Neural progenitor cell (in vitro differentiated cells): Measurements from ENCODE around the gene TIMELESS. TPM values are rescaled to one million over a fixed set of nuclear protein-coding genes. Genes with fewer than 3 reads are reported as not detected.
"Not testable (repeated sequence)": the region's sequence is repeated elsewhere in the genome, so short reads cannot be mapped to it uniquely, and the experiment has no call there.

Experiments
- DNase-seq: peaks from one replicate; pipeline ENCODE4 v3.0.0-alpha.2; 2016; ENCODE audit warnings: low spot score
- H2AFZ ChIP-seq: fragments of 200-600 bp; sonication (generic); replicated peaks from 2 replicates; pipeline ENCODE4 v1.6.1; 2016; ENCODE audit warnings: antibody characterized with exemption
- H3F3A ChIP-seq: fragments of 200-600 bp; sonication (generic); 2 replicates; pipeline ENCODE4 v1.6.1; 2016; ENCODE audit warnings: antibody characterized with exemption, low read depth
- H3K27ac ChIP-seq: fragments of 200-600 bp; sonication (generic); 2 replicates; pipeline ENCODE4 v1.5.1; 2016; ENCODE audit warnings: mild to moderate bottlenecking
- H3K27me3 ChIP-seq: fragments of 200-600 bp; sonication (generic); 2 replicates; pipeline ENCODE4 v1.6.1; 2016; ENCODE audit warnings: mild to moderate bottlenecking, moderate library complexity
- H3K36me3 ChIP-seq: fragments of 200-600 bp; sonication (generic); 2 replicates; pipeline ENCODE4 v1.5.1; 2016
- H3K4me1 ChIP-seq: fragments of 200-600 bp; sonication (generic); 2 replicates; pipeline ENCODE4 v1.6.1; 2016; ENCODE audit warnings: mixed run types
- H3K4me2 ChIP-seq: fragments of 200-600 bp; sonication (generic); 2 replicates; pipeline ENCODE4 v1.6.1; 2016
- H3K4me3 ChIP-seq: fragments of 200-600 bp; sonication (generic); 2 replicates; pipeline ENCODE4 v1.5.1; 2016
- H3K79me2 ChIP-seq: fragments of 200-600 bp; sonication (generic); 2 replicates; pipeline ENCODE4 v1.6.1; 2016; ENCODE audit warnings: low read depth
- H3K9ac ChIP-seq: fragments of 200-600 bp; sonication (generic); 2 replicates; pipeline ENCODE4 v1.6.1; 2016
- H3K9me3 ChIP-seq: fragments of 200-600 bp; sonication (generic); 2 replicates; pipeline ENCODE4 v1.5.1; 2016; ENCODE audit warnings: low read depth
- H4K20me1 ChIP-seq: fragments of 200-600 bp; sonication (generic); 2 replicates; pipeline ENCODE4 v1.6.1; 2016; ENCODE audit warnings: low read depth
- H3K27ac Mint-ChIP-seq: 3 replicates; pipeline ENCODE4 v1.8.0; 2021; ENCODE audit warnings: mixed read lengths
- H3K27me3 Mint-ChIP-seq: 2 replicates; pipeline ENCODE4 v1.8.0; 2022; ENCODE audit warnings: low read depth, mild to moderate bottlenecking, inconsistent platforms, moderate library complexity, mixed read lengths; ENCODE audit not compliant: insufficient read depth
- H3K36me3 Mint-ChIP-seq: 3 replicates; pipeline ENCODE4 v1.8.0; 2021; ENCODE audit warnings: mixed read lengths
- H3K4me1 Mint-ChIP-seq: 3 replicates; pipeline ENCODE4 v1.8.0; 2021; ENCODE audit warnings: mixed read lengths
- H3K4me3 Mint-ChIP-seq: 3 replicates; pipeline ENCODE4 v1.8.0; 2021; ENCODE audit warnings: mild to moderate bottlenecking, moderate library complexity, mixed read lengths
- H3K9me3 Mint-ChIP-seq: 3 replicates; pipeline ENCODE4 v1.8.0; 2020; ENCODE audit warnings: mixed read lengths
- EZH2 ChIP-seq: fragments of 200-600 bp; sonication (generic); IDR thresholded peaks from 2 replicates; pipeline ENCODE4 v1.6.1; 2017; ENCODE audit warnings: antibody characterized with exemption, mild to moderate bottlenecking, moderate library complexity
- EZH2phosphoT487 ChIP-seq: fragments of 200-600 bp; sonication (generic); IDR thresholded peaks from 2 replicates; pipeline ENCODE4 v1.6.1; 2017; ENCODE audit warnings: antibody characterized with exemption
- total RNA-seq: library from RNA; depleted of rRNA; stranded (reverse); fragments of >200 nt; gene quantifications from 2 replicates; pipeline ENCODE4 v1.2.3, GENCODE V29; 2015; ENCODE audit warnings: low replicate concordance
- TF ChIP-seq, protein P1 (sequence below): fragments of 200-600 bp; sonication (generic); IDR thresholded peaks from 2 replicates; pipeline ENCODE4 v1.5.1; 2017; ENCODE audit warnings: antibody characterized with exemption, mild to moderate bottlenecking

TIMELESS gene
- total RNA-seq, 1 donor from 2014 or later = 56.3 TPM

GRCh38 chr12:56449622-56449984, 377 bp upstream of the TIMELESS start:
- Histone ChIP-seq H3K4me2 (peak overlapping the region; percentile 77), H2AFZ (peak overlapping the region; percentile 64), H3K36me3 (no peaks in the 10 kb centered on the region), H4K20me1 (no peaks in the 10 kb centered on the region), H3K27me3 (no peaks in the 10 kb centered on the region), H3K9ac (no peak overlapping the region), H3K79me2 (peaks cover 40% of the 10 kb centered on the region), H3K9me3 (no peaks in the 10 kb centered on the region), H3F3A (peaks cover 37% of the 10 kb centered on the region), H3K4me1 (peaks cover 33% of the 10 kb centered on the region), H3K4me3 (peak overlapping the region; percentile 57), H3K27ac (peak overlapping the region; percentile 95)
- peak overlapping the region; percentile 98 for H3K27ac Mint-ChIP-seq
- peaks cover 9% of the 10 kb centered on the region for H3K27me3 Mint-ChIP-seq
- peaks cover 10% of the 10 kb centered on the region for H3K9me3 Mint-ChIP-seq
- H3K4me3 Mint-ChIP-seq = peak overlapping the region; percentile 92
- H3K4me1 Mint-ChIP-seq = peaks cover 28% of the 10 kb centered on the region
- DNase-seq = no peak
- TF ChIP-seq EZH2phosphoT487 (no peak), EZH2 (no peak)
- TF ChIP-seq, protein P1, sequence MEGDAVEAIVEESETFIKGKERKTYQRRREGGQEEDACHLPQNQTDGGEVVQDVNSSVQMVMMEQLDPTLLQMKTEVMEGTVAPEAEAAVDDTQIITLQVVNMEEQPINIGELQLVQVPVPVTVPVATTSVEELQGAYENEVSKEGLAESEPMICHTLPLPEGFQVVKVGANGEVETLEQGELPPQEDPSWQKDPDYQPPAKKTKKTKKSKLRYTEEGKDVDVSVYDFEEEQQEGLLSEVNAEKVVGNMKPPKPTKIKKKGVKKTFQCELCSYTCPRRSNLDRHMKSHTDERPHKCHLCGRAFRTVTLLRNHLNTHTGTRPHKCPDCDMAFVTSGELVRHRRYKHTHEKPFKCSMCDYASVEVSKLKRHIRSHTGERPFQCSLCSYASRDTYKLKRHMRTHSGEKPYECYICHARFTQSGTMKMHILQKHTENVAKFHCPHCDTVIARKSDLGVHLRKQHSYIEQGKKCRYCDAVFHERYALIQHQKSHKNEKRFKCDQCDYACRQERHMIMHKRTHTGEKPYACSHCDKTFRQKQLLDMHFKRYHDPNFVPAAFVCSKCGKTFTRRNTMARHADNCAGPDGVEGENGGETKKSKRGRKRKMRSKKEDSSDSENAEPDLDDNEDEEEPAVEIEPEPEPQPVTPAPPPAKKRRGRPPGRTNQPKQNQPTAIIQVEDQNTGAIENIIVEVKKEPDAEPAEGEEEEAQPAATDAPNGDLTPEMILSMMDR = no peak
- peaks cover 17% of the 10 kb centered on the region for H3K36me3 Mint-ChIP-seq

DNA sequence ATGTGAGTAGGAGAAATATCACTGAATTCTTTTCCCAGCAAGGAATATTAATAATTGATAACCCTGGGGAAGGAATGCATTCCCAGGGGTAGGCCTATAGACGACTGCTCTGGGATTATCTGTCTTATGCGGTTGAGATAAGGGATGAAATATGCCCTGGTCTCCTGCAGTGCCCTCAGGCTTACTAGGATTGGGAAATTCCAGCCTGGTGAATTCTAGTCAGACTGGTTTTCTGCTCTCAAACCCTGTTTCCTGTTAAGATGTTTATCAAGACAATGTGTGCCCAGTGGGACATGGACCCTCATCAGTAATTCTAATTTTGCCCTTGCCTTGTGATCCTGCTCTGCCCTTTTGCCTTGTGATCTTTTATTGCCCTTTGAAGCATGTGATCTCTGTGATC, 6.0 kb downstream of the TIMELESS start:
- H3K27me3 ChIP-seq, H3K4me1 ChIP-seq, DNase-seq, H3K27me3 Mint-ChIP-seq, H3K4me3 Mint-ChIP-seq, H3K4me2 ChIP-seq, H3K9me3 ChIP-seq, H3K27ac ChIP-seq, H3K27ac Mint-ChIP-seq, H3K36me3 ChIP-seq, H2AFZ ChIP-seq, H3K9ac ChIP-seq, H3F3A ChIP-seq, H3K4me3 ChIP-seq, H4K20me1 ChIP-seq, H3K4me1 Mint-ChIP-seq: not testable (repeated sequence)
- Mint-ChIP-seq H3K36me3 (peaks cover 45% of the 10 kb centered on the region), H3K9me3 (peaks cover 22% of the 10 kb centered on the region)
- H3K79me2 ChIP-seq = peaks cover 97% of the 10 kb centered on the region

DNA sequence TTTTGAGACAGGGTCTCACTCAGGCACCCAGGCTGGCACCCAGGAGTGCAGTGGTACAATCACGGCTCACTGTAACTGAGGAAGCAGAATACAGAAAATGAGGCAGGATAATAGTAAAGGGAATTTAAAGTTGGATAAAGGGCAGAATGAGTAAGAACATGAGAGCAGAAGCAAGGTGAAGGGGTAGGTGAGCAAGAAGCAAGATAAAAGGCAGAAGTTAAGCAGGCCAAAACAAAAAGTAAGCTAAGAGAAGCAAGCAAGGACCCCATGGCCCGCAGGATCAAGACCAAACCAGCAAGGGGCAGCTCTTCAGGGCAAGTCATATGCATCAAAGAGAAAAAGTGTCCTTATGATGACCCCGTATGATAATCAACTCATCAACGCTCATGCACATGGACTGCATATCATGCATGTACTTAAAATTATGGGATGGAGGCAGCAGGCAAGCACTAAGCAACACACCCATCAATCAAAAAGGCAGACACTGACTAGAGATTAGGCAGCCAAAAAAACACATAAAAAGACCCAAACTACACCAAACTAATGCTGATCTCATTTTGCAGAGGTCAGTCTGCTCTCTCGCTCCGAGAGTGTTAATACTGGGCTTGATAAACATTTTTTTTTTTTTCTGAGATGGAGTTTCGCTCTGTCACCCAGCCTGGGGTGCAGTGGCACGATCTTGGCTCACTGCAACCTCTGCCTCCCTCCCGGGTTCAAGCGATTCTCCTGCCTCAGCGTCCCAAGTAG, 11.6 kb downstream of the TIMELESS start:
- no peak overlapping the region for H3K4me3 ChIP-seq

DNA sequence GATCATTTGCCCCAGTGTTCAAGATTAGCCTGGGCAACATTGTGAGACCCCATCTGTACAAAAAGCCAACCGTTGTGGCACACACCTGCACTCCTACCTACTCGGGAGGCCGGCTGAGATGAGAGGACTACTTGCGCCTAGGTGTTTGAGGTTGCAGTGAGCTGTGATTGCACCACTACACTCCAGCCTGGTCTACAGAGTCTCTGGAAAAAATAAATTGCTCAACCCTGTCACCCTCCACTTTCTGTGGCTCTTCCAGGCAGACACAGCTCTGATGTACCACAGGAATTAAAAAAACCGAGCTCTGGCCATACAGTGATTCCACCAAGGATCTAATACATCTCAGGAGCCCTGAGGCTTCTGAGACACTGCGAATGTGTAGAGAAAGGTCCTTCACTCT, 14.4 kb downstream of the TIMELESS start:
- Histone ChIP-seq H2AFZ (no peak overlapping the region), H3K27ac (no peak overlapping the region), H3K4me3 (no peak overlapping the region), H3K4me1 (no peaks in the 10 kb centered on the region), H3K27me3 (no peaks in the 10 kb centered on the region), H4K20me1 (peaks cover 9% of the 10 kb centered on the region), H3K36me3 (no peaks in the 10 kb centered on the region), H3K9me3 (no peaks in the 10 kb centered on the region), H3F3A (peaks cover 2% of the 10 kb centered on the region), H3K4me2 (no peak overlapping the region), H3K9ac (no peak overlapping the region), H3K79me2 (peaks cover 63% of the 10 kb centered on the region)
- Mint-ChIP-seq H3K4me3 (no peak overlapping the region), H3K36me3 (peaks cover 16% of the 10 kb centered on the region), H3K4me1 (no peaks in the 10 kb centered on the region), H3K9me3 (no peaks in the 10 kb centered on the region), H3K27ac (peak overlapping the region; percentile 33), H3K27me3 (no peaks in the 10 kb centered on the region)
- no peak for DNase-seq
- TF ChIP-seq EZH2phosphoT487 (no peak), EZH2 (no peak)
- TF ChIP-seq, protein P1 = no peak

More for the DNA sequence above, 11.6 kb downstream of the TIMELESS start:
- Histone ChIP-seq H3K27ac (no peak overlapping the region), H3K79me2 (peaks cover 91% of the 10 kb centered on the region), H3K27me3 (no peaks in the 10 kb centered on the region), H3K9ac (no peak overlapping the region), H3K4me2 (no peak overlapping the region), H4K20me1 (peaks cover 9% of the 10 kb centered on the region), H3F3A (peaks cover 9% of the 10 kb centered on the region), H3K36me3 (no peaks in the 10 kb centered on the region), H3K9me3 (no peaks in the 10 kb centered on the region), H3K4me1 (no peaks in the 10 kb centered on the region), H2AFZ (no peak overlapping the region)
- no peak for DNase-seq
- H3K36me3 Mint-ChIP-seq = peaks cover 19% of the 10 kb centered on the region
- no peaks in the 10 kb centered on the region for H3K27me3 Mint-ChIP-seq
- H3K27ac Mint-ChIP-seq = no peak overlapping the region
- no peaks in the 10 kb centered on the region for H3K4me1 Mint-ChIP-seq
- H3K4me3 Mint-ChIP-seq = no peak overlapping the region
- TF ChIP-seq EZH2phosphoT487 = no peak
- no peak for TF ChIP-seq EZH2
- TF ChIP-seq, protein P1 = no peak
- H3K9me3 Mint-ChIP-seq = no peaks in the 10 kb centered on the region
